Measurements from ENCODE around the gene HRG.
"Not testable (repeated sequence)": the region's sequence is repeated elsewhere in the genome, so short reads cannot be mapped to it uniquely, and the experiment has no call there.

The HRG gene

GRCh38 chr3:186680869-186681268 lies 15.1 kb downstream of the HRG start:
- DNase-seq (ENCODE audit: low read depth): no peak

GRCh38 chr3:186682812-186683211 lies 17.0 kb downstream of the HRG start:
- no peak for DNase-seq (ENCODE audit: low read depth)

- no peak for DNase-seq (ENCODE audit: low read depth)
Measured at GRCh38 chr3:186683979-186684378, 18.2 kb downstream of the HRG start.

GRCh38 chr3:186686475-186686874 lies 20.7 kb downstream of the HRG start:
- not testable (repeated sequence) for DNase-seq (ENCODE audit: low read depth)

DNA sequence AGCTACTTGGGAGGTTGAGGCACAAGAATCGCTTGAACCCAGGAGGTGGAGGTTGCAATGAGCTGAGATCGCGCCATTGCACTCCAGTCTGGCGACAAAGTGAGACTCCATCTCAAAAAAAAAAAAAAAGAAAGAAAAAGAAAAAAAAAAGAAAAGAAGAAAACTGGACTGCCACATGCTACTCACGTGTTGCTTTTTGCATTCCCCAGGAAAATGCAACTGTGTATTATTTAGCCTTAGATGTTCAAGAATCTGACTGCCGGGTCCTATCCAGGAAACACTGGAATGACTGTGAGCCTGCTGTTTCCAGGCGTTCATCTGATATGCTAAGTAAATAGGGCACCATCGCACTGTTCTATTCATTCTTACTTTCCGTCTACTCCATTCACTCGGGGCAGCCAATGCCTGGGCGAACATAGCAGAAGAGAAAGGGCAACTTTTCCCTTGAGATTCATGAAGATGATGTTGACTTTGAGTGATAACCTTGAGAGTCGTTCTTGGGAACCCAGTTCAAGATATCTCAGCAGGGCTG lies 21.4 kb downstream of the HRG start:
- DNase-seq (ENCODE audit: low read depth): no peak

GRCh38 chr3:186690304-186690703 lies 24.5 kb downstream of the HRG start:
- DNase-seq (ENCODE audit: low read depth): not testable (repeated sequence)

GRCh38 chr3:186691676-186692075 lies 25.9 kb downstream of the HRG start:
- no peak for DNase-seq (ENCODE audit: low read depth)

DNA sequence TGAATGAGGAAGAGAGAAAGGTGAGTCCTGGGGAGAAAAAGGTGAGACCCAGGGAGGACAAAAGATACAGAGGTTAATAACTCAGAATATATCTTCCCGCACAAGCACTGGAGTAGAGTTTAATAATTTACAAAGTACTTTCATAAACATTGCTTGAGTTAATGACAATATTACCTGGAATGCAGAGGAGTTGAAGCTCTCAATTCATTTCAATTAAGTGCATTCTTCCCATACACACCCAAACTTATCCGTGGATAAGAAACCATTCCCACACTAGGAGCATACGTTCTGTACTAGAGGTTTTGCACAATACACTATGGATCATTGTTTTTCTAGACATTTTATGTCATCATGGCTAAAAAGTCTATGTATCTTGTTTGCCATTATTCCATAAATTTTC lies 28.0 kb downstream of the HRG start:
- no peak for DNase-seq (ENCODE audit: low read depth)

GRCh38 chr3:186694288-186695032 lies 28.6 kb downstream of the HRG start:
- DNase-seq (ENCODE audit: low read depth): no peak

- no peak for DNase-seq (ENCODE audit: low read depth)
Measured at GRCh38 chr3:186696522-186696921, 30.7 kb downstream of the HRG start.

DNA sequence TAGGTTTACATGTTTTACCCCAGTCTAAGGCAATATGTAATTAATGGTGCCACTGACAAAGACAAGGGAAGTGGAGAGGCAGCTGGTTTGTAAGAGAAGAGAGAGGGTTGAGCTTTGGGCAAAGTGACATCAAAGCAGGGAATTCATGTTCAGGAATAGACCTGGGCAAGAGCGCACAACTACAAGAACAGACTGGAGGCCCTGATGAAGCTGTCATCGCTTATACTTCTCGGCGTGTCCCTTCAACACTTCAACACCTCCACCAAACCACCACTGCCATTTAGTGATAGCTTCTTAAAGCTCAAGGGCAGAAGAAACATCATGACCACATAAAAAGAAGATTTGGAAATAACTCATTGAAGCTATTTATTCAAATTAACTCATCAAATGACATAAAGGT lies 31.7 kb downstream of the HRG start:
- DNase-seq (ENCODE audit: low read depth): no peak

DNA sequence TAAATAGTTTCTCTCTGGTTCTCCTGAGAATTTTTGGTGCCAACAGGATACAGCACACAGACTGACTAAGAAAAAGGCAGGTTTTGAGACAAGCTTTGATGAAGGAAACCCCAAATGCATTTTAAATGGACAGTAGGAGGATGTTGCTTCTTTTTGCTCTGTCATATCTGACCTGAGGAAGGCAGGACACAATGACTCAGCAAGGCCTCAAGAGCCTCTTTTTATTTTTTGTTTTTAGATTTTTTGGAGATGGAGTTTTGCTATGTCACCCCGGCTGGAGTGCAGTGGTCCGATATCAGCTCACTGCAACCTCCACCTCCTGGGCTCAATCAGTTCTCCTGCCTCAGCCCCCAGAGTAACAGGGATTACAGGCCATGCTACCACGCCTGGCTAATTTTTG lies 34.5 kb downstream of the HRG start:
- no peak for DNase-seq (ENCODE audit: low read depth)

- not testable (repeated sequence) for DNase-seq (ENCODE audit: low read depth)
Measured at GRCh38 chr3:186702451-186702850, 36.6 kb downstream of the HRG start.

GRCh38 chr3:186705882-186706780 lies 40.3 kb downstream of the HRG start:
- DNase-seq (ENCODE audit: low read depth): no peak

- DNase-seq (ENCODE audit: low read depth): no peak
Measured at GRCh38 chr3:186708983-186709679, 43.3 kb downstream of the HRG start.

DNA sequence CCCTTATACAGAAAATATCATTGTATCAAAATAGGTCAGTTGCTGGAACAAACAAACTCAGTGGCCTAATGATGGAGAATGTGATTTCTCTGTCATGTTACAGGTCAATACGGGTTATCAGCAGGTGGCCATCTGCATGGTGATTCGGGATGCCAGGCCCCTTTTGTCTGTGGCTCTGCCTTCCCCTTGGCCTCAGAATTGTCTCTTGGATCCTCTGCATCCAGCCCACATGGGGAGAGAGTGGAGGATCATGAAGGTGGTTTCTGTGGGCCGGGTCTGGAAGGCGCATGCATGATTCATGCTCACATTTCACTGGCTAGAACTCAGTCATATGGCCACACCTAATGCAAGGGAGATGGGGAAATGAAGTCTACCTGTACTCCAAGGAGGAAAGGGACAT lies 44.9 kb downstream of the HRG start:
- not testable (repeated sequence) for DNase-seq (ENCODE audit: low read depth)

GRCh38 chr3:186713499-186713898 lies 47.7 kb downstream of the HRG start:
- DNase-seq (ENCODE audit: low read depth): no peak

DNA sequence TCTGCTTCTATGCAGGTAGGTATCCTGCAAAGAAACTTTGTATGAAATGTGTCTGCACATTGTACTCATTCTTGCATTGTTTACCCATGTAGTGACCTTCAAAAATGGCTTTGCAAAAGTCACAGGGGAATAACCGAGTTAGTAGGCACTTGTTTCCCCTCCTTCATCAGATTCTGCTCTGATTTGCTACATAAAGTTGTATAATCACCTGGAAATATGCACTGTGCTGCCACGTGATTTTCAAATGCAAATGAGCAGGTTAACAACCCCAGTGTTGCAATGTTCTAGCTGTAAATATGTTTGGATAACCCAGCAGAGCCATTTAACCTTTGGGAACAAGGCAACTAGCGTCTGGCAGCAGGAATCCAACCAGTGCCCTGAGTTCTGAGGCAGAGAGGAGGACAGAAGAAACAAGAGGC lies 51.2 kb downstream of the HRG start, which contains the start of gene KNG1:
Gene KNG1, plus strand, starts transcription at position 321 of the 419 bp plus-strand sequence. CDS start 184 bp downstream, outside the sequence.
- no peak for DNase-seq (ENCODE audit: low read depth)

GRCh38 chr3:186719945-186720739 lies 54.3 kb downstream of the HRG start:
- DNase-seq (ENCODE audit: low read depth): no peak

DNA sequence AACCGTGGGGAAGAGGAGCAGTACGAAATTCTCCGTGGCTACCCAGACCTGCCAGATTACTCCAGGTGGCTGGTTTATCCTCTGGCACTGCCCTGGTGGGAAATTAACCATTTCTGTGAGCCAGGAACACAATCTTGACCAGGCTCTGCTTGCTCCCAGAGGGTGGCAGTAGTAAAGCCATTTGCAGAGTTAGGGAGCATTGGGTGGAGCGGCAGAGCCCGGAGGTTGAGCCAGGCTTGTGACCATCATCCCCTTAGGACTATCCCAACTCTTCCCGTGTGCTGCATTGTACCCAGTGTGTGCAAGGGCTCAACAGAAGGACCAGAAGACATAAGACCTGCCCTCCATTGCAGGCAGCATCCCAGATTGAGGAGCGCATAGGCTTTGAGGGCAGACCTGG lies 56.6 kb downstream of the HRG start:
- no peak for DNase-seq (ENCODE audit: low read depth)

GRCh38 chr3:186724911-186725310 lies 59.1 kb downstream of the HRG start:
- DNase-seq (ENCODE audit: low read depth): no peak
